GM20000 (cell line): ENCODE results near the gene SASH1.

Experiments used
- DNase-seq: peaks from one replicate; pipeline ENCODE4 v3.0.0; 2012; ENCODE audit warnings: low spot score
- CTCF ChIP-seq: IDR thresholded peaks from 2 replicates; pipeline ENCODE4 v1.5.1; 2012; ENCODE audit warnings: mild to moderate bottlenecking, control low read depth; ENCODE audit errors: extremely low read depth, missing control alignments

SASH1 gene

GRCh38 chr6:148532698-148533097, 190.1 kb downstream of the SASH1 start:
- no peak for TF ChIP-seq CTCF
- DNase-seq: no peak

GRCh38 chr6:148533309-148534107, 190.9 kb downstream of the SASH1 start:
- no peak for DNase-seq
- no peak for TF ChIP-seq CTCF

GRCh38 chr6:148534871-148535270, 192.2 kb downstream of the SASH1 start:
- TF ChIP-seq CTCF: no peak
- no peak for DNase-seq

GRCh38 chr6:148535381-148535780, 192.7 kb downstream of the SASH1 start:
- no peak for DNase-seq
- TF ChIP-seq CTCF: no peak

- TF ChIP-seq CTCF: no peak
- no peak for DNase-seq
These were observed 193.3 kb downstream of the SASH1 start for GRCh38 chr6:148535976-148536375.

GRCh38 chr6:148538261-148539190, 195.9 kb downstream of the SASH1 start:
- no peak for TF ChIP-seq CTCF
- DNase-seq: no peak

- TF ChIP-seq CTCF: no peak
- DNase-seq: no peak
These were observed 200.9 kb downstream of the SASH1 start for GRCh38 chr6:148543540-148543939.
